H1 (cell line): ENCODE measurements around the gene PABPC1L. TPM values are rescaled to one million over a fixed set of nuclear protein-coding genes. Genes with fewer than 3 reads are reported as not detected.

Experiments used
- CTCF ChIA-PET: fragments of 300-600 bp; sonication (Branson Sonifier 250); formaldehyde crosslinking; loops from one replicate; lab custom pipeline; 2021; ENCODE audit not compliant: partially characterized antibody; lab: Charles Lee
- POLR2A ChIA-PET: fragments of 300-600 bp; sonication (Branson Sonifier 250); formaldehyde crosslinking; loops from one replicate; lab custom pipeline; 2021; ENCODE audit warnings: inconsistent platforms; ENCODE audit not compliant: partially characterized antibody; lab: Charles Lee
- DNase-seq, 2 experiments: peaks; one replicate each; pipeline versions ENCODE4 v3.0.0 to v3.0.0-alpha.2; 2010 to 2022; ENCODE audit warnings: low spot score in 2 of 2, low read depth in 1 of 2, mixed read lengths in 1 of 2
- FAIRE-seq: peaks from 2 replicates; lab custom pipeline; 2011; peaks lifted over from hg19 to GRCh38; lab: Jason Lieb, UNC
- H2AFZ ChIP-seq: 2 replicates; pipeline ENCODE4 v1.8.1; 2012; ENCODE audit warnings: low read length, inconsistent platforms
- H2AK5ac ChIP-seq: 2 replicates; pipeline ENCODE4 v1.6.1; 2013; ENCODE audit warnings: low read depth, low read length
- H2BK120ac ChIP-seq: replicated peaks from 2 replicates; pipeline ENCODE3; 2013; ENCODE audit warnings: low read depth, low read length, inconsistent platforms
- H2BK12ac ChIP-seq: 2 replicates; pipeline ENCODE4 v1.6.1; 2013; ENCODE audit warnings: low read depth, low read length
- H2BK15ac ChIP-seq: 2 replicates; pipeline ENCODE4 v1.6.1; 2013; ENCODE audit warnings: low read length
- H2BK20ac ChIP-seq: 2 replicates; pipeline ENCODE4 v1.6.1; 2013; ENCODE audit warnings: low read length
- H2BK5ac ChIP-seq: 2 replicates; pipeline ENCODE4 v1.6.1; 2013; ENCODE audit warnings: low read depth, low read length
- H3K14ac ChIP-seq: 2 replicates; pipeline ENCODE4 v1.6.1; 2013; ENCODE audit warnings: inconsistent platforms; ENCODE audit not compliant: insufficient read length
- H3K18ac ChIP-seq: 2 replicates; pipeline ENCODE4 v1.6.1; 2013; ENCODE audit warnings: low read length; ENCODE audit errors: extremely low read depth
- H3K23ac ChIP-seq: 2 replicates; pipeline ENCODE4 v1.6.1; 2013; ENCODE audit warnings: inconsistent platforms; ENCODE audit not compliant: insufficient read length
- H3K23me2 ChIP-seq: 2 replicates; pipeline ENCODE4 v1.6.1; 2013; ENCODE audit warnings: low read depth, low read length
- H3K27ac ChIP-seq: 2 replicates; pipeline ENCODE4 v1.6.1; 2011; ENCODE audit warnings: low read depth, low read length, inconsistent platforms
- H3K27me3 ChIP-seq, 4 experiments: replicated peaks in 1 of 4; 1 replicate in 1 of 4; 2 replicates in 3 of 4; pipeline versions ENCODE4 v1.6.1 to v1.8.1; 2011 to 2013; ENCODE audit warnings: low read length in 3 of 4, mild to moderate bottlenecking in 3 of 4, inconsistent platforms in 2 of 4, mixed read lengths in 2 of 4, moderate library complexity in 1 of 4; ENCODE audit not compliant: control insufficient read depth in 3 of 4, insufficient read depth in 3 of 4; ENCODE audit errors: extremely low read depth in 1 of 4
- H3K36me3 ChIP-seq, 4 experiments: 2 replicates each; pipeline versions ENCODE4 v1.6.1 to v1.8.1; 2011 to 2013; ENCODE audit warnings: mild to moderate bottlenecking in 4 of 4, low read length in 3 of 4, moderate library complexity in 2 of 4, control low read depth in 1 of 4, inconsistent platforms in 1 of 4; ENCODE audit not compliant: insufficient read depth in 4 of 4, control insufficient read depth in 2 of 4
- H3K4ac ChIP-seq: replicated peaks from 2 replicates; pipeline ENCODE3; 2013; ENCODE audit warnings: low read length, low read depth, mixed read lengths, inconsistent platforms; ENCODE audit not compliant: insufficient read length
- H3K4me1 ChIP-seq, 4 experiments: replicated peaks in 1 of 4; 1 replicate in 1 of 4; 2 replicates in 3 of 4; pipeline versions ENCODE4 v1.6.1 to v1.8.1; 2011 to 2013; ENCODE audit warnings: low read length in 3 of 4, inconsistent platforms in 2 of 4, mixed read lengths in 1 of 4; ENCODE audit not compliant: insufficient read depth in 4 of 4, control insufficient read depth in 3 of 4
- H3K4me2 ChIP-seq, 2 experiments: 2 replicates each; pipeline versions ENCODE4 v1.6.1 to v1.8.1; 2011 to 2013; ENCODE audit warnings: low read depth in 2 of 2, low read length in 2 of 2, control low read depth in 1 of 2, inconsistent platforms in 1 of 2, mild to moderate bottlenecking in 1 of 2; ENCODE audit not compliant: insufficient read depth in 1 of 2
- H3K4me3 ChIP-seq, 4 experiments: fragments of 200-600, 300-600 bp in 1 of 4; sonication (generic), shearing (Covaris generic), sonication (Bioruptor Twin) in 1 of 4; 2 replicates each; pipeline versions ENCODE4 v1.5.1 to v1.8.1; 2011 to 2016; ENCODE audit warnings: low read length in 4 of 4, low read depth in 3 of 4, control low read depth in 2 of 4, inconsistent platforms in 2 of 4, mild to moderate bottlenecking in 2 of 4, mixed read lengths in 1 of 4, moderate library complexity in 1 of 4; ENCODE audit not compliant: insufficient read depth in 2 of 4; ENCODE audit errors: extremely low read depth in 1 of 4
- H3K56ac ChIP-seq: replicated peaks from 2 replicates; pipeline ENCODE3; 2013; ENCODE audit warnings: low read depth, mild to moderate bottlenecking, mixed read lengths, low read length, inconsistent platforms; ENCODE audit not compliant: insufficient read length
- H3K79me1 ChIP-seq: 2 replicates; pipeline ENCODE4 v1.6.1; 2013; ENCODE audit warnings: low read depth, low read length, control low read depth
- H3K79me2 ChIP-seq, 2 experiments: 2 replicates each; pipeline versions ENCODE4 v1.6.1 to v1.8.1; 2012 to 2013; ENCODE audit warnings: low read length in 2 of 2, mild to moderate bottlenecking in 2 of 2, inconsistent platforms in 1 of 2; ENCODE audit not compliant: insufficient read depth in 2 of 2, control insufficient read depth in 1 of 2
- H3K9ac ChIP-seq, 4 experiments: replicated peaks in 1 of 4; 1 replicate in 1 of 4; 2 replicates in 3 of 4; pipeline versions ENCODE4 v1.6.1 to v1.8.1; 2011 to 2013; ENCODE audit warnings: low read depth in 3 of 4, low read length in 3 of 4, control low read depth in 2 of 4, mild to moderate bottlenecking in 2 of 4, moderate library complexity in 2 of 4, inconsistent platforms in 1 of 4; ENCODE audit errors: extremely low read depth in 1 of 4
- H3K9me3 ChIP-seq, 2 experiments: 2 replicates each; pipeline versions ENCODE4 v1.6.1 to v1.8.1; 2012 to 2013; ENCODE audit warnings: mild to moderate bottlenecking in 2 of 2, moderate library complexity in 2 of 2, control low read depth in 1 of 2, inconsistent platforms in 1 of 2, low read depth in 1 of 2, low read length in 1 of 2, mixed read lengths in 1 of 2; ENCODE audit not compliant: insufficient read depth in 2 of 2
- H4K20me1 ChIP-seq, 2 experiments: replicated peaks in 1 of 2; 2 replicates each; pipeline versions ENCODE3 to v1.8.1; 2011 to 2013; ENCODE audit warnings: inconsistent platforms in 2 of 2, low read length in 2 of 2, mild to moderate bottlenecking in 1 of 2; ENCODE audit not compliant: insufficient read depth in 2 of 2, control insufficient read depth in 1 of 2
- H4K5ac ChIP-seq: 2 replicates; pipeline ENCODE4 v1.6.1; 2013; ENCODE audit warnings: low read length, low read depth, mixed read lengths, inconsistent platforms; ENCODE audit not compliant: insufficient read length
- H4K8ac ChIP-seq: 2 replicates; pipeline ENCODE4 v1.8.0; 2013; ENCODE audit warnings: mild to moderate bottlenecking, moderate library complexity, low read length, inconsistent platforms; ENCODE audit not compliant: insufficient read depth; ENCODE audit errors: extremely low read depth
- H4K91ac ChIP-seq: replicated peaks from 2 replicates; pipeline ENCODE3; 2013; ENCODE audit warnings: low read length, mixed read lengths, inconsistent platforms; ENCODE audit not compliant: insufficient read length
- BCL11A ChIP-seq, 2 experiments: IDR thresholded peaks; one replicate each; pipeline ENCODE4 v1.6.1; 2011; ENCODE audit warnings: low read depth in 2 of 2, low read length in 2 of 2, mild to moderate bottlenecking in 2 of 2
- E2F6 ChIP-seq: IDR thresholded peaks from 2 replicates; pipeline ENCODE4 v1.6.1; 2012; ENCODE audit warnings: inconsistent platforms
- FOSL1 ChIP-seq: IDR thresholded peaks from 2 replicates; pipeline ENCODE4 v1.6.1; 2011; ENCODE audit warnings: mild to moderate bottlenecking, low read depth, low read length, moderate library complexity; ENCODE audit not compliant: insufficient read depth
- GABPA ChIP-seq: IDR thresholded peaks from 2 replicates; pipeline ENCODE4 v1.6.1; 2011; ENCODE audit warnings: mild to moderate bottlenecking, low read length, moderate library complexity, borderline replicate concordance; ENCODE audit not compliant: insufficient read depth
- HDAC2 ChIP-seq, 2 experiments: fragments of 300-600 bp in 1 of 2; sonication (generic) in 1 of 2; IDR thresholded peaks; 2 replicates each; pipeline ENCODE4 v1.6.1; 2011 to 2012; ENCODE audit warnings: low read depth in 2 of 2, low read length in 2 of 2, mild to moderate bottlenecking in 2 of 2, moderate library complexity in 2 of 2, borderline replicate concordance in 1 of 2, inconsistent platforms in 1 of 2
- JUND ChIP-seq: IDR thresholded peaks from 2 replicates; pipeline ENCODE4 v1.6.1; 2011; ENCODE audit warnings: mild to moderate bottlenecking, improper control_type of control experiment, low read length
- KDM5A ChIP-seq: fragments of 200-600 bp; IDR thresholded peaks from 2 replicates; pipeline ENCODE4 v1.7.1; 2012; ENCODE audit warnings: mild to moderate bottlenecking, low read length, inconsistent platforms, mixed read lengths
- NANOG ChIP-seq: IDR thresholded peaks from 2 replicates; pipeline ENCODE4 v1.6.1; 2011; ENCODE audit warnings: low read length, low read depth, mild to moderate bottlenecking, inconsistent platforms; ENCODE audit not compliant: insufficient read depth, poor library complexity, severe bottlenecking
- POLR2AphosphoS5 ChIP-seq: IDR thresholded peaks from 2 replicates; pipeline ENCODE4 v1.6.1; 2011; ENCODE audit warnings: low read depth, low read length
- RFX5 ChIP-seq: IDR thresholded peaks from 2 replicates; pipeline ENCODE4 v1.6.1; 2011; ENCODE audit warnings: low read depth, low read length, improper control_type of control experiment, borderline replicate concordance
- SIN3A ChIP-seq, 2 experiments: IDR thresholded peaks in 1 of 2; conservative IDR thresholded peaks in 1 of 2; 2 replicates each; pipeline ENCODE4 v1.6.1; 2011 to 2012; ENCODE audit warnings: low read length in 2 of 2, improper control_type of control experiment in 1 of 2, low read depth in 1 of 2, mild to moderate bottlenecking in 1 of 2
- ZNF274 ChIP-seq: IDR thresholded peaks from 2 replicates; pipeline ENCODE4 v1.7.0; 2012; ENCODE audit warnings: low read length, borderline replicate concordance; ENCODE audit errors: extremely low read depth
- WGBS, 2 experiments: shearing (Covaris generic) in 1 of 2; methylation state at CpG; one replicate each; pipeline versions ENCODE4 v1.1.6 to v1.1.7; 2013 to 2015; ENCODE audit warnings: low lambda C conversion rate in 2 of 2, mixed read lengths in 2 of 2, inconsistent platforms in 1 of 2, low coverage in 1 of 2, missing lambda C conversion rate in 1 of 2; ENCODE audit not compliant: insufficient replicate concordance in 2 of 2, insufficient coverage in 1 of 2, insufficient read length in 1 of 2; ENCODE audit errors: extremely low coverage in 1 of 2, missing lambda C conversion rate in 1 of 2; 5-methylcytosine and 5-hydroxymethylcytosine counted together
- polyA plus RNA-seq, 7 experiments: library from polyadenylated mRNA; depleted of rRNA in 3 of 7; stranded (reverse) in 5 of 7; unstranded in 2 of 7; fragments of >200 nt in 5 of 7; fragments of 200-250 nt in 2 of 7; gene quantifications; 1 replicate in 5 of 7; 2 replicates in 1 of 7; 4 replicates in 1 of 7; pipeline versions ENCODE4 v1.2.1 to v1.2.3, GENCODE V29; 2011 to 2013; ENCODE audit warnings: missing spikeins in 2 of 7, mixed read lengths in 2 of 7
- total RNA-seq: library from RNA; stranded (reverse); fragmentation: NEBNext Ultra II Directional; extraction: Animal tissue kit (Norgen Biotek cat#: 25700); gene quantifications from 2 replicates; pipeline ENCODE4 v1.2.1, GENCODE V29; 2021

PABPC1L gene
- total and polyA plus RNA-seq, 2 of the 8 experiments (the other 6 are each of a cell fraction or from before 2014, with no cell fraction given), result 61.1 to 108 TPM

GRCh38 chr20:44904377-44904776 is 5.5 kb upstream of the PABPC1L start:
- H3K14ac ChIP-seq, result no peak overlapping the region
- H2BK120ac ChIP-seq, result no peak overlapping the region
- no peak overlapping the region for H2BK12ac ChIP-seq
- H3K18ac ChIP-seq, result no peak overlapping the region
- H3K79me1 ChIP-seq, result no peaks in the 10 kb centered on the region; the same call in 1 of the 2 replicates
- POLR2A ChIA-PET, result interaction anchor here (1.2 kb wide), 1 partner anchor 9 kb away, joined by 3 read pairs; no protein-coding TSS in a partner anchor
- H3K4me2 ChIP-seq, result no peak overlapping the region
- 91% methylated on average over 5 of the region's 5 CpGs; no CpG with 5 or more reads in 1 of the 2 experiments for WGBS, 2 experiments
- no peaks in the 10 kb centered on the region for H3K27me3 ChIP-seq
- H4K5ac ChIP-seq, result no peak overlapping the region
- no peak for DNase-seq
- H3K56ac ChIP-seq, result no peak overlapping the region
- no peak overlapping the region for H3K9ac ChIP-seq
- no peak overlapping the region for H2BK5ac ChIP-seq
- FAIRE-seq, result no peak
- no peak overlapping the region for H3K4ac ChIP-seq
- peaks cover 16 to 60% (median 52%) of the 10 kb centered on the region in 4 experiments for H3K36me3 ChIP-seq
- no peak overlapping the region for H3K23ac ChIP-seq
- no peak overlapping the region for H4K8ac ChIP-seq
- H3K27ac ChIP-seq, result no peak overlapping the region
- CTCF ChIA-PET, result interaction anchor here (1.7 to 1.8 kb wide), 2 partner anchors 9 to 156 kb away, joined by 3 to 4 read pairs; no protein-coding TSS in a partner anchor
- no peak overlapping the region for H2BK20ac ChIP-seq
- H4K91ac ChIP-seq, result no peak overlapping the region
- H4K20me1 ChIP-seq, result peaks cover 17% of the 10 kb centered on the region in 2 experiments
- peaks cover 3 to 29% of the 10 kb centered on the region in 2 experiments; a peak in 2 of 4 replicates for H3K79me2 ChIP-seq
- H3K4me1 ChIP-seq, result peaks cover 0 to 3% (median 1%) of the 10 kb centered on the region in 4 experiments; a peak in 5 of 7 replicates
- no peak overlapping the region for H2BK15ac ChIP-seq
- H2AK5ac ChIP-seq, result no peak overlapping the region
- H2AFZ ChIP-seq, result no peak overlapping the region
- no peaks in the 10 kb centered on the region for H3K9me3 ChIP-seq
- H3K4me3 ChIP-seq, result no peak overlapping the region
- H3K23me2 ChIP-seq, result no peaks in the 10 kb centered on the region
- no peak for TF ChIP-seq E2F6
- no peak for TF ChIP-seq BCL11A (IDR thresholded peaks at IDR 0.05; ENCODE audit: low read depth in 2 of 2, low read length in 2 of 2)
- TF ChIP-seq ZNF274, result no peak
- TF ChIP-seq SIN3A (conservative IDR thresholded peaks at IDR 0.05 in 1 of 2, IDR thresholded peaks at IDR 0.05 in 1 of 2; ENCODE audit: low read depth in 1 of 2, low read length in 2 of 2), result no peak
- TF ChIP-seq FOSL1, result no peak
- TF ChIP-seq RFX5, result no peak
- no peak for TF ChIP-seq JUND
- no peak for TF ChIP-seq KDM5A
- no peak for TF ChIP-seq NANOG
- no peak for TF ChIP-seq HDAC2 (IDR thresholded peaks at IDR 0.05; ENCODE audit: borderline replicate concordance in 1 of 2, low read depth in 2 of 2, low read length in 2 of 2)
- no peak for TF ChIP-seq GABPA
- TF ChIP-seq POLR2AphosphoS5, result no peak
